ENCODE results near the gene DCAF11. TPM values are rescaled to one million over a fixed set of nuclear protein-coding genes. Genes with fewer than 3 reads are reported as not detected.

The DCAF11 gene
- total and polyA plus RNA-seq, 2 of the 13 experiments (the other 11 are each of a cell fraction or from before 2014, with no cell fraction given), result 150 to 257 TPM

- TF ChIP-seq ZNF251 (CRISPR knock-in tag; IDR thresholded peaks at IDR 0.05) (peak; percentile 86; the same call in 1 of the 2 replicates), RFX5 (IDR thresholded peaks at IDR 0.05; ENCODE audit: low read depth, low read length) (peak; percentile 95), PRMT3 (CRISPR knock-in tag; IDR thresholded peaks at IDR 0.05; ENCODE audit: borderline replicate concordance, low read depth) (no peak), STAG1 (CRISPR knock-in tag; IDR thresholded peaks at IDR 0.05) (no peak; the same call in 1 of the 2 replicates), TBP (CRISPR knock-in tag; IDR thresholded peaks at IDR 0.05) (no peak), HNRNPUL1 (IDR thresholded peaks at IDR 0.05; ENCODE audit: low read depth, low read length) (no peak), SIN3B (IDR thresholded peaks at IDR 0.05; ENCODE audit: low read length) (peak; percentile 68; the same call in 1 of the 2 replicates), PRPF4 (IDR thresholded peaks at IDR 0.05; ENCODE audit: low read depth, low read length, poor library complexity, severe bottlenecking) (peak; percentile 92), HMGXB3 (CRISPR knock-in tag; IDR thresholded peaks at IDR 0.05; ENCODE audit: borderline replicate concordance) (no peak), PREB (CRISPR knock-in tag; IDR thresholded peaks at IDR 0.05) (no peak), FOXA1 (IDR thresholded peaks at IDR 0.05) (no peak), FOXA1 (CRISPR knock-in tag; IDR thresholded peaks at IDR 0.05) (peak; percentile 46; the same call in 1 of the 2 replicates), MAFF (IDR thresholded peaks at IDR 0.05; ENCODE audit: low read depth, low read length) (peak; percentile 60; the same call in 1 of the 2 replicates), ZNF383 (CRISPR knock-in tag; IDR thresholded peaks at IDR 0.05; ENCODE audit: borderline replicate concordance) (peak; percentile 97; the same call in 1 of the 2 replicates), ZFP36L2 (CRISPR knock-in tag; IDR thresholded peaks at IDR 0.05) (no peak), E2F1 (CRISPR knock-in tag; IDR thresholded peaks at IDR 0.05) (peak; percentile 94), TFAP4 (IDR thresholded peaks at IDR 0.05; ENCODE audit: borderline replicate concordance, low read depth) (peak; percentile 68; the same call in 1 of the 2 replicates), SOX6 (IDR thresholded peaks at IDR 0.05) (no peak), SOX6 (CRISPR knock-in tag; IDR thresholded peaks at IDR 0.05) (peak; percentile 67), ZNF281 (CRISPR knock-in tag; IDR thresholded peaks at IDR 0.05; ENCODE audit: borderline replicate concordance) (peak; percentile 97; the same call in 1 of the 2 replicates)
Measured at GRCh38 chr14:24141097-24141880, 26.7 kb downstream of the DCAF11 start, which contains the start of gene EMC9 (continued).
